ENCODE results near the gene GALR3.

DNA sequence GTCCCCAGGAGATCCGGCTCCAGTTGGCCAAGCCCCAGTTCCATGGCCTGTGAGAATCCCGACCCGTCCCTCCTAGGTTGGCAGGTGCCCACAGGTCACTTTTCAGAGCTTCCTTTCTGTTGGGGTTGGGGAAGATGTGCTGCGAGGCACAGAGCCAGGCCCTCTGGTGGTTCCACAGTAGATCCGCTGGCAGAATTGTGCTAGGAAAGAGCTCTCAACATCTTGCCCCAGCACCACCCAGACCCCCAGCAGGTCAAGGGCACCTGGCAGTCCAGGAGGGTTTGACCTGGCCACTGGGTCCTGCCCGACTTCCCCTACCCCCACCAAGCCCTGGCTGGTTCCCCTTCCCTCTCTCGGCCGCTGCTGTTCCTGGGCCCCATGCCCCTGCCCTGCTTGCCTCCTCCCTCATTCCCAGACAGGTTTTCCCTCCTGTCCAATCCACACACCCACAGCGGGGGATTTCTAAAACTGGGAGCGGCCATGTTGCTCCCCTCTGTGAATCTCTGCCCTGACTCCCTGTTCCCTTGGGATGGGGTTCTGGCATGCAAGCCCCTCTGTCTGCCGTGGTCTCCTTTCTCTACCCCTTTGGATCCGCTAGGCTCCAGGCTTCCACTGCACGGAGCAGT is 41.6 kb upstream of the GALR3 start:
- TF ChIP-seq, protein P1, sequence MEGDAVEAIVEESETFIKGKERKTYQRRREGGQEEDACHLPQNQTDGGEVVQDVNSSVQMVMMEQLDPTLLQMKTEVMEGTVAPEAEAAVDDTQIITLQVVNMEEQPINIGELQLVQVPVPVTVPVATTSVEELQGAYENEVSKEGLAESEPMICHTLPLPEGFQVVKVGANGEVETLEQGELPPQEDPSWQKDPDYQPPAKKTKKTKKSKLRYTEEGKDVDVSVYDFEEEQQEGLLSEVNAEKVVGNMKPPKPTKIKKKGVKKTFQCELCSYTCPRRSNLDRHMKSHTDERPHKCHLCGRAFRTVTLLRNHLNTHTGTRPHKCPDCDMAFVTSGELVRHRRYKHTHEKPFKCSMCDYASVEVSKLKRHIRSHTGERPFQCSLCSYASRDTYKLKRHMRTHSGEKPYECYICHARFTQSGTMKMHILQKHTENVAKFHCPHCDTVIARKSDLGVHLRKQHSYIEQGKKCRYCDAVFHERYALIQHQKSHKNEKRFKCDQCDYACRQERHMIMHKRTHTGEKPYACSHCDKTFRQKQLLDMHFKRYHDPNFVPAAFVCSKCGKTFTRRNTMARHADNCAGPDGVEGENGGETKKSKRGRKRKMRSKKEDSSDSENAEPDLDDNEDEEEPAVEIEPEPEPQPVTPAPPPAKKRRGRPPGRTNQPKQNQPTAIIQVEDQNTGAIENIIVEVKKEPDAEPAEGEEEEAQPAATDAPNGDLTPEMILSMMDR (conservative IDR thresholded peaks at IDR 0.05; ENCODE audit: low read depth, low read length): 0 out of 2 replicates have a peak, but pooled peaks have one; percentile 18
- no peak for TF ChIP-seq NFE2L2 (IDR thresholded peaks at IDR 0.05; ENCODE audit: low read depth, low read length)
- no peak for TF ChIP-seq FOS (IDR thresholded peaks at IDR 0.05; ENCODE audit: low read depth, low read length)
- no peak for TF ChIP-seq POLR2A (IDR thresholded peaks at IDR 0.05; ENCODE audit: low read depth, low read length)
- no peak for TF ChIP-seq MXI1 (IDR thresholded peaks at IDR 0.05; ENCODE audit: borderline replicate concordance, low read depth, low read length)
- no peak for TF ChIP-seq CEBPB (IDR thresholded peaks at IDR 0.05; ENCODE audit: low read depth, low read length)
- TF ChIP-seq RCOR1 (IDR thresholded peaks at IDR 0.05; ENCODE audit: insufficient replicate concordance, low read length): no peak

Measured in IMR-90 (cell line).